Tracheal epithelial cell (primary cell): Measurements from ENCODE around the gene OR10A5. TPM values are rescaled to one million over a fixed set of nuclear protein-coding genes. Genes with fewer than 3 reads are reported as not detected.

ENCODE experiments used
- total RNA-seq: library from RNA; depleted of rRNA; stranded (reverse); fragments of >200 nt; gene quantifications from 2 replicates; pipeline ENCODE4 v1.2.1, GENCODE V29; 2014

Gene OR10A5
- total RNA-seq, result not detected in 2 replicates

GRCh38 chr11:6845383-6845782 is at the start of gene OR10A5:
TSS of gene OR10A5 (plus strand) at chr11:6845683. CDS start at chr11:6845683, 0 bp downstream.

GRCh38 chr11:6799402-6799801 is 46.1 kb upstream of the OR10A5 start, which contains the start of gene OR6A2:
TSS of gene OR6A2 (minus strand) at chr11:6799689. CDS start at chr11:6795708, 3,981 bp downstream.

GRCh38 chr11:6862961-6863360 is 17.5 kb downstream of the OR10A5 start, which contains the start of gene OR10A2:
TSS of gene OR10A2 (plus strand) at chr11:6863057. CDS start at chr11:6869755, 6,698 bp downstream.

GRCh38 chr11:6876325-6876724 is 30.8 kb downstream of the OR10A5 start, which contains the start of gene OR10A4:
TSS of gene OR10A4 (plus strand) at chr11:6876625. CDS start at chr11:6876648, 23 bp downstream.

GRCh38 chr11:6892400-6892799 is 46.9 kb downstream of the OR10A5 start, which contains the start of gene OR2D2:
TSS of gene OR2D2 (minus strand) at chr11:6892500. CDS start at chr11:6892500, 0 bp downstream.

Other genes starting within 250 kb of the OR10A5 start
- 12.3 and 14.1 TPM in 2 replicates for gene RRP8, start 242.1 kb upstream of the OR10A5 start, total RNA-seq
- gene ILK, start 241.9 kb upstream of the OR10A5 start, total RNA-seq, result 42.0 and 112 TPM in 2 replicates
- 21.5 and 48.0 TPM in 2 replicates for gene TAF10, start 233.5 kb upstream of the OR10A5 start, total RNA-seq
- gene TPP1, start 226.3 kb upstream of the OR10A5 start, total RNA-seq, result 58.4 and 82.2 TPM in 2 replicates
- gene DCHS1, start 189.9 kb upstream of the OR10A5 start, total RNA-seq, result 0.21 and 0.24 TPM in 2 replicates
- gene MRPL17, start 162.3 kb upstream of the OR10A5 start, total RNA-seq, result 39.0 and 54.9 TPM in 2 replicates
- under 0.01 TPM in 2 replicates for gene OR2AG2, start 73.7 kb upstream of the OR10A5 start, total RNA-seq
- gene OR2AG1, start 62.7 kb upstream of the OR10A5 start, total RNA-seq, result not detected in 2 replicates
- gene OR6A2, start 46.0 kb upstream of the OR10A5 start, total RNA-seq, result under 0.01 TPM in 2 replicates
- under 0.01 TPM in 1 of 2 replicates, not detected in the other for gene OR10A2, start 17.4 kb downstream of the OR10A5 start, total RNA-seq
- not detected in 2 replicates for gene OR10A4, start 30.9 kb downstream of the OR10A5 start, total RNA-seq
- not detected in 2 replicates for gene OR2D2, start 46.8 kb downstream of the OR10A5 start, total RNA-seq
- not detected in 2 replicates for gene OR2D3, start 75.3 kb downstream of the OR10A5 start, total RNA-seq
- 3.8 and 4.3 TPM in 2 replicates for gene ZNF215, start 80.7 kb downstream of the OR10A5 start, total RNA-seq
- 0.24 and 0.85 TPM in 2 replicates for gene ZNF214, start 174.7 kb downstream of the OR10A5 start, total RNA-seq
- gene NLRP14, start 174.8 kb downstream of the OR10A5 start, total RNA-seq, result 0.24 TPM in 1 of 2 replicates, not detected in the other
- gene RBMXL2, start 243.3 kb downstream of the OR10A5 start, total RNA-seq, result under 0.01 TPM in 1 of 2 replicates, not detected in the other